SK-N-MC (cell line): Measurements from ENCODE around the gene FCER2.

Experiments used
- EZH2 ChIP-seq: fragments of 200-600 bp; sonication (generic); IDR thresholded peaks from one replicate; pipeline ENCODE4 v1.6.1; 2017; ENCODE audit warnings: antibody characterized with exemption
- POLR2AphosphoS5 ChIP-seq: IDR thresholded peaks from 2 replicates; pipeline ENCODE4 v1.6.1; 2012; ENCODE audit warnings: mild to moderate bottlenecking, low read depth, low read length, borderline replicate concordance

DNA sequence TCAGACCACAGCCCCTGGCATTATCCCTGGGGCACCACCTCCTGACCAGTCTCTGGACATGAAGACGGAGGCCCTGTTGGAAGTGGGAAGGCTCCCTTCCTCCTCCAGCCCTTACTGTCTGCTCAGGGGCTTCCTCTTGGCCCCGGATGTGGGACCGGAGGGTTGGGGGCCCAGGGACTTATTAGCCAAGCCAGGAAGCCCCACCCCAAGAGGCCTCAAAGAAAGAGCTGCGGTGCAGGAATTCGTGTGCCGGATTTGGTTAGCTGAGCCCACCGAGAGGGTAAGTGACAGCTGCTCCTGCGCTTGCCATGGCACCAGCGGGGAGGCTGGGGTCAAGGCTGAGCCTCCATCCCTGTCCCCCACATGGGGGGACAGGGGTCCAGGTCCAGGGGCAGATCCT is 33.1 kb downstream of the FCER2 start, which contains the start of gene RETN:
- TF ChIP-seq POLR2AphosphoS5 (no peak), EZH2 (no peak)
